ENCODE results near the gene ADD2.

The ADD2 gene

GRCh38 chr2:70767699-70768589 lies at the start of gene ADD2:
TSS of gene ADD2 (minus strand) at chr2:70768200. CDS start at chr2:70706408, 61,792 bp downstream.
- H3K4me3 ChIP-seq (ENCODE audit: low read depth, low read length) = no peak within 1 kb of the TSS
- DNase-seq (ENCODE audit: low read depth) = no peak

GRCh38 chr2:70817284-70817954 lies 49.4 kb upstream of the ADD2 start:
- DNase-seq (ENCODE audit: low read depth) = no peak
- H3K4me3 ChIP-seq (ENCODE audit: low read depth, low read length) = no peak overlapping the region
- TF ChIP-seq CTCF (IDR thresholded peaks at IDR 0.05; ENCODE audit: low read depth, low read length, missing control alignments) = no peak

More at GRCh38 chr2:70767699-70768589, at the start of gene ADD2:
- no peak for TF ChIP-seq CTCF (IDR thresholded peaks at IDR 0.05; ENCODE audit: low read depth, low read length, missing control alignments)

GRCh38 chr2:70816726-70817125 lies 48.7 kb upstream of the ADD2 start:
- DNase-seq (ENCODE audit: low read depth) = no peak
- no peak overlapping the region for H3K4me3 ChIP-seq (ENCODE audit: low read depth, low read length)
- no peak for TF ChIP-seq CTCF (IDR thresholded peaks at IDR 0.05; ENCODE audit: low read depth, low read length, missing control alignments)

GRCh38 chr2:70808983-70809958 lies 41.3 kb upstream of the ADD2 start:
- no peak for DNase-seq (ENCODE audit: low read depth)
- TF ChIP-seq CTCF (IDR thresholded peaks at IDR 0.05; ENCODE audit: low read depth, low read length, missing control alignments) = no peak
- H3K4me3 ChIP-seq (ENCODE audit: low read depth, low read length) = no peak overlapping the region

- TF ChIP-seq CTCF (IDR thresholded peaks at IDR 0.05; ENCODE audit: low read depth, low read length, missing control alignments) = no peak
- no peak overlapping the region for H3K4me3 ChIP-seq (ENCODE audit: low read depth, low read length)
Measured at GRCh38 chr2:70807828-70808118, 39.8 kb upstream of the ADD2 start.

GRCh38 chr2:70807102-70807827 lies 39.3 kb upstream of the ADD2 start:
- DNase-seq (ENCODE audit: low read depth) = no peak
- no peak for TF ChIP-seq CTCF (IDR thresholded peaks at IDR 0.05; ENCODE audit: low read depth, low read length, missing control alignments)
- H3K4me3 ChIP-seq (ENCODE audit: low read depth, low read length) = no peak overlapping the region

More at GRCh38 chr2:70807828-70808118, 39.8 kb upstream of the ADD2 start:
- DNase-seq (ENCODE audit: low read depth) = no peak
